ENCODE measurements around the gene ARHGAP26. TPM values are rescaled to one million over a fixed set of nuclear protein-coding genes. Genes with fewer than 3 reads are reported as not detected.
A peak's percentile ranks its signal among the peaks of the same experiment; 100 is the strongest.

Gene ARHGAP26
- polyA plus RNA-seq, 3 donors, result 11.0 to 12.1 (median 11.4) TPM

DNA sequence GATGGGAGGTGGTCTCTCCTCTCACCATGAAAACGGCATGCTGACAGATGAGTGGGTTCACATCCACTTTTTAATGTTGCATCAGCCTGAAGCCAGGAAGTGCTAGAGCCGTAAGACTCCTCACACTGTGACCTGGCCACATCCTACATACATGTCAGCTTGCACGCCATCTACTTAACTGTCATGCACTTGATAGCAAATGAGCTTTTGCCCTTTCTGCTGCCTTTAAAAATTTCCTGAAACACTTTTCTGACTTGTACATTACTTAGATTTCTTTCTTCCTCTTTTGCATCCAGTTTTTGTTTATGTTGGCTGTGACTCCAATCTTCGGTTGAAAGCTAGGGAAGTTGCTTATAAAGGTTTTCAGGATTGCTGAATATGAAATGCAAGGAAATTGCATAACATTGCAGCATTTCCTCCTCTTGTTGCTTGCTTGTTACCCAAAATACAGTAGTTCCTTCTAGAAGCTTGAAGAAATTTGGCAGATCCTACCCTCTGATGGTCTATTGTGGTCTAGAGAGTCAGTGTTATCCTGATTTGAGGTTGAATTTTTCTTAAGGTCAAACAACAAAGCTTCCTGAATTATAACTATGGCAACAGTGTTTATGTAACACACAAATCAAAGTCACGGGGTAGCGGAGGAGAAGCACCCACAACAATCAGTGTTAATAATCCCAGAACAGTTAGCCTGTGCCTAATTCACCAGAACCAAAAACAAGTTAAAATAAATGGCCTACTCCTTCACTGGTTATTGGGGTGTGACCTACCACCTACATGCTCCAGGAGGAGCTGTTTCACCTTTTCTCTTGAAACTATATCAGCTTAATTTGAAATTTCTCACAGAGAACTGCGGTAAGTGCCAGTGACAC is 232.5 kb downstream of the ARHGAP26 start:
- DNase-seq (ENCODE audit: low read depth in 3 of 3, low spot score in 2 of 3), result peak; percentile 52 to 66 (median 57)

DNA sequence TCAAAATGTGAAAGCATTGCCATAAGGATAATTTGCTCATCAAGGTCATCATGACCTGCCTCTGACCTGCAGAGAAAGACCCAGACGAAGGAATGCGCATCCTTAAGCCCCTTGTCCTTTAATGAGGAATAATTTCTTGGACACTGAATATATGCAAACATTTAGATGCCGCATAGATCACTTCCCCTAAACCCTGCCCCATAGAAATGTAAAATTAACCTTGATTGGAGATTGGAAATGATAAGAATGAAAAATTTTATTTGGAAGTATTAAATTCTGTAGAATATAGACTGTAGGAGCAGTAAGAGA is 233.1 kb downstream of the ARHGAP26 start:
- no peak for DNase-seq (ENCODE audit: low read depth in 3 of 3, low spot score in 2 of 3)

DNA sequence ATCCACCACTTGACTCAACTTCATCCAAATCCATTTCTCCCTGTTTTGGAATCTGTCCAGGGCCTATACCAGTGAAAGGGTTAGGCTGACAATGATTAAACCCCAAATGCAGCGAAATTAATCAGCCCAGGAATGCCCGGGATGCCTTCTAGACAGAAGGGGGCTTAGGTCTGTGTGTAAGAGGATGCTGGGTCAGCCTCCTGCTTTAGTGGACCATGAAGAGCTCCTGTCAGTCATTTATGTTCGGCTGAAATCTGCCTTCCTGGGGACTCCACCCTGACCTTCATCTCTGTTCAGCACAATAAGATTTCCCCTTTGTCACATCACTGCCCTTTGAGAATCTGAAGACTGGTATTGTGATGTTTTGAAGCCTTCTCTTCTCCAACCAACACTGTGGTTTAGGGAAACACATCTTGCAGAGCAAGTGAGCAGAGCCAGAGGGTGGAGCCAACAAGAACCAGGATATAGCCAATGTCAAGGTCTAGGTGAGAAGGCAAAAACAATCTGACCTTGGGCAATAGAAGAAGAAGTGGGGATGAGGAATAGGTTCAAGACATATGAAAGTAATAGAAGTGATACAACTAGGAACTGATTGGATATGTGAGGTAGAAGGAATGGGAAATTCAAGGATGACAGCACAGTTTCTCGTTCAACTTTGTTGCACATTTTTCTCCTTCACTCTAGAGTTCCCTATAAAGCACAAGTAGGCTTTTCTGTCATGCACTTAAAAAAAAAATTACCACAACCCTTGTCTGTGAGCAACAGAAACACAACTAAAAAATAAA is 234.4 kb downstream of the ARHGAP26 start:
- DNase-seq (ENCODE audit: low read depth in 3 of 3, low spot score in 2 of 3), result no peak

DNA sequence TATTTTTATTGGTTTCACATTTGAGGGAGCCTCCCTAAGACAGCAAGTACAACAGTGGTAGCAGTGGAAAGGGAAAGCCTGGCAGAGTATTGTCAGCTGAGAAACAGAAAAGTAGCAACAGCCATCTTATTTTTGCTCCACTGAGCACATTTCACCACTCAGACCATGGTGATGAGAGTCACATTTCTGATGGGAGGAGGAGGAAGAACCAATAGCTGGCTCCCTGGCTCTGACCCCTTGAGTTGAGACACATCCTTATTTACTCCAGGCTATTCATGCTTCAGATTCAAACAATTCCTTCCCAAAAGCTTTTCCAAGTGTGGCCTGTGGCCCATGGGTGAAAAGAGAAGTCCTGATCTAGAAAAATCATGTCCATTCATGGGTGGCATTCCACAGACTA is 236.3 kb downstream of the ARHGAP26 start:
- DNase-seq (ENCODE audit: low read depth in 3 of 3, low spot score in 2 of 3), result no peak

DNA sequence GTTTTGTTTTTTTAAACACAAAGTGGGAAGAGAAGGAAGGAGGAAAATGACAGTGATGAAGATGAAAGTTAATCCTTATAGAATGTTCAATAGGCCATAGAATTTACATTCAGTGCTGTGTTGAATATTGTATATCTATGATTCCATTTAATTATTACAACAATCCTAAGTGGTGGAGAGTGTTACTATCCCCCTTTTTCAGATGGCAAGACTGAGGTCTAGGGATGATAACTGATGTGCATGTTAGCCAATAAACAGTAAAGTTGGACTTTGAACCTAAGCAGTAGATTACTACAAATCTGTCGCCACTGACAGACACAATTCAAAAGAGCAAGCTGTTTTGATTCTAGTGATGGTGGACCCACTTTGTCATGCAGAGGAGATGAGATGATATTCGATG is 237.9 kb downstream of the ARHGAP26 start:
- DNase-seq (ENCODE audit: low read depth in 3 of 3, low spot score in 2 of 3), result no peak

DNA sequence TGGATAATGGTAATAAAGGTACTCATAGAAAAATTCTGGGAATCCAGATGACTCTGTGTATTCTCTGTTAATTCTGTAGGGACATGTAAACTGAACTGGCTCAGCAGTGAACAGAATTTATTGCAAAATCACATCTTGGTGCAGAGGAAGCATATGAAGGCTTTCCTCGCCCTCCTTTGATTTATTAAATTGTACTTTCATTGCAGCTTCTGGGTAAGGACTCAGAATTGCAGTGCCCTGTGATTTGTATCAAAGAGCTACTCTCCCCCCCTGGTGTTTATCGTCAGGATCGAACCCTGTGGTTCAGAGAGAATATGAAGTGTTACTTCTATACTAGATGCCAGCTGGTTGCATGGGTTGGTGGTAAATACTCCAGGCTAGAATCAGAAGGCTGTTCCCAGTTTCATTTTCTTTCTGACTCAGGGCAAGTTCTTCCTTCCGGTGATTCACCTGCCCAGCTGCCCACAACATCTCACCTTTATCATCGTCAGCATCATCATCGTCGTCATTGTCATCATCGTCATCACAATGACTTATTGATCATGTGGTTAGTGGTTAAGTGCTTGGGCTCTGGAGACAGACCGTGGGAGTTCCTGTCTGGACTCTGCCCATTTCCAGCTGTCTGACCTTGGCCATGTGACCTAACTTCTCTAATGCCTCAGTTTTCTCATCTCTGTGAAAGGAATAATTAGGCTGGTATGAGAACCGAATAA is 238.8 kb downstream of the ARHGAP26 start:
- no peak for DNase-seq (ENCODE audit: low read depth in 3 of 3, low spot score in 2 of 3)

DNA sequence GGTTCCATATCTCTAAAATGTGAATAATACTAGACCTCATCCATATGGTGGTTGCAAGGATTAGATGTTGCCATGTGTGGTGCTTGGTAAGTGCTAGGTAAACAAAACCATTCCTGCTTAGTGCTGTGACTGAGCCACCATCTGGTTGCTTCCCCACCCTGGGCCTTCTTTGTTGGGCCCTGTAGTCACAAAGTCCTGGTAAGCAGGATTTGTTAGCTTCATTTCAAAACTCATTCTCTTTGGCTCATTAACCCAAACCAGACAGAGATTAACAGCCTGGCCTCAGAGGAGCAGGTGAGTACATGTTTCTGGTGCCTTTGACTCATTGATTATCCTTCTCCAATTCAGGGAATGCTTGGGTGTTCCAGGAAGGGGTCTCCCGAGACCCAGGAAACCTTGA is 240.2 kb downstream of the ARHGAP26 start:
- DNase-seq (ENCODE audit: low read depth in 3 of 3, low spot score in 2 of 3), result no peak

DNA sequence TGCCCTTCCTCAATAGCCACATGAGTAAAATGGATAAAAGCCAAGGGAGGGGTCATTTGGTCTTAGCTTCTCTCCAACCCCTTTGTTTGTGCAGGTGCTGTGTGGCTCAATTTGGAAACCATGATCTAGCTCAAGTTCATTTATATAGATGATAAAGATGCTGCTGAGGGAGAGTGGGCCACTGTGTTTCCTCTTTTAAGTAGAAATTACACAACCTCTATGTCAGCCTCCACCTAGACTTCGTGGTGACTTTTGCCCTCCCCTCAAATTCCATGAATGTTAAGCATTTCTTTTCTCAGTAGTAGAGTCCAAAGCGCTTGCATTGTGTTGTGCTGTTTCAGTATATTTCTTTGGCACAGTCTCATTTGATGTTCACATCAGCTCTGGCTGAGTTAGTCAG is 241.4 kb downstream of the ARHGAP26 start:
- DNase-seq (ENCODE audit: low read depth in 3 of 3, low spot score in 2 of 3), result no peak

DNA sequence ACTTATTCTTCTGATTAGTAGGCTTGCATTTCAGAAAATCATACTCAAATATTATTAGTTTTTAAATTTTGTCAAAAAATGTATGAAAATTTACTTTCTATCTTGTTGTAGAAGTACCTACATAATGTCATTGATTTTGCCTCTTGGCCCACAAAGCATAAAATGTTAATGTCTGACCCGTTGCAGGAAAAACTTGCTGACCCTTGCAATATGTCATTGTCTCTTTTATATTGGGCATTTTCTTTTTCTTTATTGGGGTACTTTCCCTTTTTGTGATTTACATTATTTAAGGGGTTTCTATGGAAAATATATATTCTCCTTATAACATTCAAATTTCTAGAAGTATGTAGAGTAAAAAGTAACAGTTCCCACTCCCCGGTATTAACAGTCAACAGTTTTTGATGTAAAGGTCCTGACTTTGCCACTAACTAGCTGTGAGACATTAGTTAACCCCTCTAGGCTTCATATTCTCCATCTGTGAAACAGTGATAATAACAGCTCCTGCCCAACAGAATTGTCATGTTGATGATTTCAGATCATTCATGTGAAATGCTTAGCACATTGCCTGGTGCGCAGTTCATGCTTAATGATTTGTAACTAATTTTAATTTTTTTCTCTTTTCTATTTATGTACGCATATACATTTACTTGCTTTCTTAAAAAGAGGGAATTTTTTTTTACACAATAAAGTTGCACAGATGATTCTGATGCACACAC is 243.2 kb downstream of the ARHGAP26 start:
- DNase-seq (ENCODE audit: low read depth in 3 of 3, low spot score in 2 of 3), result no peak

DNA sequence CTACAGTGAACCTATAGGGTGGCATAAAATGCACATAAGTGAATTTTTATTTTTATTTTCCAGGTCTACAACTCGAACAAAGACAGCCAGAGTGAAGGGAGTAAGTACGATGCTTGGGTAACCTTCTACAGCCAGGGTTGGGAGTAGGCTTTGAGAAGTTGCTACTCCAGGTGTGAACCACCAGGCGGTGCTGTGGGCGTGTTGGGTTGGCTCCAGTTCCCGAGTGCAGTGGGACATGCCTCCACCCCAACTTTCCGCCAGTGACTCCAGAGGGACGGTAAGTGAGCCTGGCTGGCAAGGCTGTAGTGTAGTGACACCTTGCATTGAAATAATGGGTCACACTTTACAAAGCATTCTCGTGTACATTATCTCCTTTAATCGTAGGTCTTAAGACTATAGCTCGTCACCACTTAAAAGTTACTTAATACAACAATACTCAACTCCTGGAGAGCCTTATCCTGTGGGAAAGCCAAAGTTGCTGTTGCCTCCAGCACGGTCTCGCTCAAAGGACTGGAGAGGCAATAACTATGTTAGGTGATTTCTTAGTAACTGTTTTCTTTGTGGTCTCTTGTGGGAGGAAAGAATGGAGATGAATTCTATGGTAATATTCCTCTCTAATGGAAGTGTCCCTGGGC is 244.0 kb downstream of the ARHGAP26 start:
- DNase-seq (ENCODE audit: low read depth in 3 of 3, low spot score in 2 of 3), result no peak

DNA sequence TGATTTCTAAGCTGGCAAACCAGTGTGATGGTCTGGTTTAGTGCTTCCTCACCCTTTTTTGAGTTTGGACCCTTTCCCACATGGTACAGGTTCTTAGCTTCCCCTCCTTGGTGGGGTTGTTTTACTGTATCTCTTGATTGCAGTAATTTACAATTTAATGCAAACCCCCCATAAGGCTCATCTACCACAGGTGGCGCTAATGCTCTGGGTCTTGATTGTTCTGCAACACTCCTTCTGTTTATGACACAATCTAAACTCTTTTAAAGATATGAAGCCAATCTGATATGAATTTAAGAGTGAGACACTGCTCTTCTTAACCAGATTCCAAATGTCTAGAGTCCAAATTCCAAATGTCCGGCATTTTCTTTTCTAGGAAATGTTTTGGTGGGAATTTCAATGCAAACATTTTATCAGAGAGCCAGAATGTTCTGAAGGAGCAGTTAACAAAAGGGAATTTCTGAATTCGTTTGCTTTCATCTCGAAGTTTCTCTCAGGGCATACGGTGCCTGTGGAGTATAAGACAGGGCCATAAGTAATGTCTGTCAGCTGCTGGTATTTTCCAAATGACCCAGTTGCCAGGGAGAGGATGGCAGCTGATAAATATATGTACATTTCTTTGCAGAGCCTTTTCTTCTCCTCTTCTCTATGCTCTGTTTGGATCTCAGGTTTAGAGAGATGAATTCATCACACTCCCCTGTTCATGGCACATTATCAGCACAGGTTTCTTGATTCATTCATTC is 246.8 kb downstream of the ARHGAP26 start:
- no peak for DNase-seq (ENCODE audit: low read depth in 3 of 3, low spot score in 2 of 3)

DNA sequence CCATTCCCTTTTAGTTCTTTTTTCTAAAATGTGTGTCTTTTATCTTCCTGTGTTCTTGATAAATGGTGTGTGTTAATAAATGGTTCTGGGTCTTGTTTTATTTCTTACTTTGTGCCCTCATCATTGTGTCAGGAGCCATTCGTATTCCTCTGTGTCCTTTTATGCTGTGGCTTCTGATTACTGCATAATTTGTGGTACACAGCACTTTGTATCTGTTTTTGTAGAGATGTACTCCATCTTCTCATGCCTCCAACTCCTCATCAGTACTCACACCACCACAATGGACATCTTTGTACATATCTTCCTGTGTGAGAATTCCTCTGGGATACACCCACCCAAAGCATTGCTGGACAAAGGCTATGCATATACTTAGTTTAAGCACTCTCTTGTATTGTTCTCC is 247.4 kb downstream of the ARHGAP26 start:
- no peak for DNase-seq (ENCODE audit: low read depth in 3 of 3, low spot score in 2 of 3)

DNA sequence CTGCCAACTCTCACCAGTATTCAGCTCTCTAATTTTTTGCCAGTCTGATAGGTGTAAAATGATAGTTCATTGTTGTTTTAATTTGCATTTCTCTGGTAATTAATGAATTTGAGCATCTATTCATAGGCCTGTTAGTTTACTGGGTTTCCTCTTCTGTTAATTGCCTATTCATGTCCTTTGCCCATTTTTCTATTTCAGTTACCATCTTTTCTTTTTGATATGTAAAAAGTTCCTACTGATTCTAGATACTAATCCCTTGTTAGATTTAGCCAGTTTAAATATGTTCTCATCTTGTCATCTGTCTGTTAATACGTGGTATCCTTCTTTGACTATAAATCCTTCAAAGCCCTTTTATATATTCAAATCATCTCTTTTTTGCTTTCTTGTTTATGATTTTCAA is 247.8 kb downstream of the ARHGAP26 start:
- no peak for DNase-seq (ENCODE audit: low read depth in 3 of 3, low spot score in 2 of 3)

DNA sequence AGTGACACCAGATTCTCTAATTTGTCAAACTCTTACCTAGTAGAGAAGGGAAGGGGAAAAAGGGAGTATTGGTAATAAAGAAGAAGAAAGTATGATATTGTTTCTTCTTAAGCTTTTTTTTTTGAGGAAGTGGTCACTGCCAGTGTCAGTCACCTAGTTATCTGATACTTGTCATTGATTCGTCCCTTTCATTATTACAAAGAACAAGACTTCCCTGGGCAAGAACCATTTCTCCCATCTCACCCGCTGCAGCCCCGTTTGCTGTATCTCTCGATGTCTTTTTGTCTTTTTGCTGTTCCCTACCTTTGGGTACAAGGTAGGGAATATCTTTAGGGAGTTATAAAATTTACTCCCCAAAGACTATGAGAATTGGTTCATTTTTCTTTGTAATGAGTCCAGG is 249.0 kb downstream of the ARHGAP26 start:
- DNase-seq (ENCODE audit: low read depth in 3 of 3, low spot score in 2 of 3), result no peak

DNA sequence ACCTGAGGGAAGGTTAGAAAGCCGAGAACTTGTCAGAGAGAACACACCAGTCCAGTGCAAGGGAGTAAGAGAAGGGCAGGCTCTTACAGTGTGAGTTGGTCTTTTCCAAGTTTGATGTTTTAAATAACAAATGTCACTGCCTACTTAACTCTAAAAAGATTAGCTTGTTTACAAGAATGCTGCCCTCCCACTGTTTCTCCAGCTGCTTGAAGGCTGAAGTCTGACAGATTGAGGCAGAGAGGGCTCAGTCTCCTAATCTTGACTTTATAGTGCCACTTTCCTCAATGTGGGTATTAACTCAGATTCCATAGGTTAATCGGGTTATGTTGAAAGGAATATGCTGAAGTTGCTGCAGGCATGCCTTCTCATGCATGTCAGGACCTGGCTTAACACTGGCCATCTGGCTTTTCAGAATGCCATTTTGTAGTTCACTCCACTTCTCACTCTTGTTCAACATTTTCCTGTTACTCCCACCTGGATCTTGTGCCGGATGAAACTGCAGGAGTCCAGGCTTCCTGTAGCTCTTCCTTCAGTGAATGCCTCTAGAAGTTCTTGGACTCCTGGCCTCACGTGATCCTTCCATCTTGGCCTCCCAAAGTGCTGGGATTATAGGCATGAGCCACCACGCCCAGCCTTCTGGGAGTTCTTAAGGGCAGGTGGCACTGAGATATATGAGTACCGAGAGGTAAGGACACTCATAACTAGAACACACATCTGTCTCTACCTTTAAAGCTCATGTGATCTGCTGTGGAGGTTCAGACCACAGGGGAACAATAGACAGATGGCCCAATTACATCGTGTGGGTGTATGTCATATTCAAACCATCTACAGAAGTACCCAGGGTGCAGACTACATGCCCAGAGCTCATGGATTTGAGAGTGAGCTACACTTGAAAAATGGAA is 249.7 kb downstream of the ARHGAP26 start:
- DNase-seq (ENCODE audit: low read depth in 3 of 3, low spot score in 2 of 3), result no peak

DNA sequence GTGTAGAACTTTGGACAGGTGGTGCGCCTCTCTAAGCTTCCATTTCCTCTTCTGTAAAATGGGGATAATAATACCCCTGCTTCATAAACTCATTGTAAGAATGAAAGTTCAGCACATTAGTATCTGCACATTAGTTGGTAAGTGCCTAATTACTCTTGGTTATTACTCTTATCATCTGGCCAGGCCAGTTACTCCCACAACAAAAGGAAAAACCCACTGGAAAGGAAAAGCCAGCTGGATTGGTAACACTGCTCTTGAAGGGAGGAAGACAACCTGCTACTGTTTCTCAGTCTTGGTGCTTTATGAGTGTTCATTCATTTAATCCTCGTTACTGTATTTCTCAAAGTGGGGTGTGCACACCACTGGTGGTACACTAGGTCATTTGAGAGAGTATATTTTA is 251.4 kb downstream of the ARHGAP26 start:
- DNase-seq (ENCODE audit: low read depth in 3 of 3, low spot score in 2 of 3), result no peak

DNA sequence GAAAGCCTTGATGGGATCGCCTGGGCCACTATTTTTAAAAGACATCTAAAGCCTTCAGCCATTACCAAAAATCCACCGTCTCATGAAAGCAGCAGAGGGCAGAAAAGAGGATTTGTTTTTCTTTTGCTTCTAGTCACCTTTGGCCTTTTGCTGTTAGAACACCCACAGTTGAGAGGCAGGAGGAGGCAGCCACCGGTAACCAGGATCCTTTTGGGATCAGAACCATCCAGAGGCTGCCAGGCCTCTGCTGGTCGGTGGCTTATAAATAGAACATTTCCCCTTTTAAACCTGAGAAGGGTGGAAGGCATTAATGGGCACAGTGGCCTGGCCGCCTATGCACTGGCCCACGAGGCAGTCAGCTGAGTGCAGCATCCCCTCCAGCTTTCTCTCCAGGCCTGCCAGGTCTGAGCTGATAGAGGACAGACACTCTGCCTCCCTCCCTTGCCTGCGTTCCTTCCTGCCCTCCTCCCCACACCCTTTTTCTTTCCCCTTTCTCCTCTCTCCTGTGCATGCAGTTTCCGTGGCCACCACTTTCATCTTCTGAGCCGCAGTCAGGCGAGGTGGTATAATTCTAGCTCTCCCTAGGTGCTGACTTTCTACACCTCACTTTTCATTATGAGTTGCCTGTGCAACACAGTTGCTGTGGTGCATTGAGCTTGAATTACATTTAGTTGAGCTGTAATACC is 253.4 kb downstream of the ARHGAP26 start:
- DNase-seq (ENCODE audit: low read depth in 3 of 3, low spot score in 2 of 3), result no peak

All from right renal cortex interstitium (tissue), 3 donors.